B cell (primary cell): ENCODE measurements around the gene NACAD. TPM values are rescaled to one million over a fixed set of nuclear protein-coding genes. Genes with fewer than 3 reads are reported as not detected.
A peak's percentile ranks its signal among the peaks of the same experiment; 100 is the strongest.

Source experiments
- ATAC-seq: fragments of 200-7000 bp; cut with Tn5 transposase; one replicate; pipeline ENCODE4 v1.10.0; 2021; ENCODE audit warnings: low read depth, mild to moderate bottlenecking, moderate number of reproducible peaks, moderate library complexity
- CTCF ChIA-PET: fragments of 350-600 bp; sonication (Branson Sonifier 250); formaldehyde crosslinking; loops from one replicate; lab custom pipeline; 2021; ENCODE audit warnings: antibody characterized with exemption, inconsistent platforms; lab: Charles Lee
- POLR2A ChIA-PET: fragments of 350-600 bp; sonication (Branson Sonifier 250); formaldehyde crosslinking; loops from one replicate; lab custom pipeline; 2021; ENCODE audit warnings: antibody characterized with exemption; lab: Charles Lee
- DNase-seq: peaks from one replicate; pipeline ENCODE4 v3.0.0; 2013
- H2AFZ ChIP-seq: 2 replicates; pipeline ENCODE4 v1.6.1; 2012; ENCODE audit warnings: mild to moderate bottlenecking, low read depth, low read length; ENCODE audit not compliant: insufficient read depth, poor library complexity, severe bottlenecking
- H3K27ac ChIP-seq, 2 donors: 1 replicate in 1 of 2; 2 replicates in 1 of 2; pipeline ENCODE4 v1.5.1; 2012 to 2013; ENCODE audit warnings: low read length in 2 of 2, mild to moderate bottlenecking in 2 of 2, moderate library complexity in 1 of 2
- H3K27me3 ChIP-seq, 4 experiments: fragments of 200-600 bp in 1 of 4; sonication (generic) in 1 of 4; replicated peaks in 1 of 4; 1 replicate in 2 of 4; 2 replicates in 2 of 4; pipeline versions ENCODE4 v1.6.1 to v1.7.0; 2013 to 2016; ENCODE audit warnings: low read length in 3 of 4, mild to moderate bottlenecking in 2 of 4, mixed read lengths in 1 of 4, moderate library complexity in 1 of 4; ENCODE audit not compliant: insufficient read depth in 4 of 4, control insufficient read depth in 3 of 4; ENCODE audit errors: control extremely low read depth in 1 of 4
- H3K36me3 ChIP-seq, 2 experiments: replicated peaks in 1 of 2; 1 replicate in 1 of 2; 2 replicates in 1 of 2; pipeline versions ENCODE4 v1.6.1 to v1.7.1; 2013; ENCODE audit warnings: low read length in 1 of 2; ENCODE audit not compliant: insufficient read depth in 2 of 2, control insufficient read depth in 1 of 2; ENCODE audit errors: control extremely low read depth in 1 of 2, extremely low read depth in 1 of 2
- H3K4me1 ChIP-seq, 2 donors: fragments of 200-600 bp in 1 of 2; sonication (generic) in 1 of 2; 1 replicate in 1 of 2; 2 replicates in 1 of 2; pipeline versions ENCODE4 v1.5.1 to v1.6.1; 2013 to 2017; ENCODE audit warnings: low read length in 2 of 2; ENCODE audit not compliant: control insufficient read depth in 2 of 2, insufficient read depth in 2 of 2
- H3K4me2 ChIP-seq: replicated peaks from 2 replicates; pipeline ENCODE3; 2012; ENCODE audit warnings: mild to moderate bottlenecking, low read depth, low read length; ENCODE audit not compliant: poor library complexity, severe bottlenecking
- H3K4me3 ChIP-seq, 5 experiments: fragments of 200-600 bp in 1 of 5; sonication (generic) in 1 of 5; 1 replicate in 3 of 5; 2 replicates in 2 of 5; pipeline versions ENCODE4 v1.5.1 to v1.7.0; 2011 to 2016; ENCODE audit warnings: low read length in 4 of 5, mild to moderate bottlenecking in 4 of 5, low read depth in 2 of 5, control low read depth in 1 of 5, moderate library complexity in 1 of 5; ENCODE audit not compliant: insufficient read depth in 1 of 5; ENCODE audit errors: control extremely low read depth in 1 of 5, extremely low read depth in 1 of 5
- H3K79me2 ChIP-seq: fragments of 200-600 bp; sonication (generic); one replicate; pipeline ENCODE4 v1.6.0; 2016; ENCODE audit warnings: low read length; ENCODE audit not compliant: control insufficient read depth, insufficient read depth
- H3K9ac ChIP-seq: fragments of 200-600 bp; sonication (generic); 2 replicates; pipeline ENCODE4 v1.6.1; 2017; ENCODE audit warnings: mild to moderate bottlenecking, low read length, moderate library complexity
- H3K9me3 ChIP-seq, 3 donors: one replicate each; pipeline versions ENCODE4 v1.6.1 to v1.7.1; 2013; ENCODE audit warnings: low read length in 2 of 3; ENCODE audit not compliant: control insufficient read depth in 2 of 3, insufficient read depth in 1 of 3; ENCODE audit errors: control extremely low read depth in 1 of 3
- H4K20me1 ChIP-seq: 2 replicates; pipeline ENCODE4 v1.6.0; 2012; ENCODE audit warnings: mild to moderate bottlenecking, low read length; ENCODE audit not compliant: insufficient read depth, control insufficient read depth, poor library complexity, severe bottlenecking
- H3K27ac Mint-ChIP-seq: one replicate; pipeline ENCODE4 v1.8.0; 2021; ENCODE audit warnings: mixed read lengths
- H3K27me3 Mint-ChIP-seq: one replicate; pipeline ENCODE4 v1.8.0; 2021; ENCODE audit warnings: mixed read lengths
- H3K4me1 Mint-ChIP-seq: one replicate; pipeline ENCODE4 v1.8.0; 2021; ENCODE audit warnings: mixed read lengths
- H3K4me3 Mint-ChIP-seq: one replicate; pipeline ENCODE4 v1.8.0; 2021; ENCODE audit warnings: mixed read lengths
- H3K9me3 Mint-ChIP-seq: one replicate; pipeline ENCODE4 v1.8.0; 2022; ENCODE audit warnings: mixed read lengths; ENCODE audit not compliant: insufficient read depth
- EZH2 ChIP-seq: IDR thresholded peaks from 2 replicates; pipeline ENCODE4 v1.6.1; 2012; ENCODE audit warnings: borderline replicate concordance, low read depth, mild to moderate bottlenecking, moderate library complexity, low read length; ENCODE audit not compliant: insufficient read depth, poor library complexity, severe bottlenecking
- WGBS: methylation state at CpG from one replicate; pipeline ENCODE4 v1.1.5; 2013; ENCODE audit warnings: missing lambda C conversion rate; ENCODE audit not compliant: insufficient coverage; 5-methylcytosine and 5-hydroxymethylcytosine counted together
- intact Hi-C: fragments of 100-400 bp; cut with micrococcal nuclease; formaldehyde crosslinking; loops from one replicate; pipeline ENCODE4 v1.10.0; 2022
- polyA plus RNA-seq: library from polyadenylated mRNA; depleted of rRNA; stranded (reverse); fragments of >200 nt; gene quantifications from 2 replicates; pipeline ENCODE4 v1.2.3, GENCODE V29; 2012
- total RNA-seq, 2 donors: library from RNA; stranded (reverse); fragments of 120-200 nt in 1 of 2; gene quantifications; 1 replicate in 1 of 2; 2 replicates in 1 of 2; pipeline versions ENCODE4 v1.2.3 to v1.2.4, GENCODE V29; 2013 to 2022
- TF ChIP-seq, protein P1 (sequence below): fragments of 200-600 bp; IDR thresholded peaks from one replicate; pipeline ENCODE4 v1.8.0; 2022; ENCODE audit warnings: antibody characterized with exemption, mild to moderate bottlenecking

Gene NACAD
- total and polyA plus RNA-seq, 2 donors (not counting 1 experiment from before 2014, with no cell fraction given), result 0.04 to 0.49 TPM

DNA sequence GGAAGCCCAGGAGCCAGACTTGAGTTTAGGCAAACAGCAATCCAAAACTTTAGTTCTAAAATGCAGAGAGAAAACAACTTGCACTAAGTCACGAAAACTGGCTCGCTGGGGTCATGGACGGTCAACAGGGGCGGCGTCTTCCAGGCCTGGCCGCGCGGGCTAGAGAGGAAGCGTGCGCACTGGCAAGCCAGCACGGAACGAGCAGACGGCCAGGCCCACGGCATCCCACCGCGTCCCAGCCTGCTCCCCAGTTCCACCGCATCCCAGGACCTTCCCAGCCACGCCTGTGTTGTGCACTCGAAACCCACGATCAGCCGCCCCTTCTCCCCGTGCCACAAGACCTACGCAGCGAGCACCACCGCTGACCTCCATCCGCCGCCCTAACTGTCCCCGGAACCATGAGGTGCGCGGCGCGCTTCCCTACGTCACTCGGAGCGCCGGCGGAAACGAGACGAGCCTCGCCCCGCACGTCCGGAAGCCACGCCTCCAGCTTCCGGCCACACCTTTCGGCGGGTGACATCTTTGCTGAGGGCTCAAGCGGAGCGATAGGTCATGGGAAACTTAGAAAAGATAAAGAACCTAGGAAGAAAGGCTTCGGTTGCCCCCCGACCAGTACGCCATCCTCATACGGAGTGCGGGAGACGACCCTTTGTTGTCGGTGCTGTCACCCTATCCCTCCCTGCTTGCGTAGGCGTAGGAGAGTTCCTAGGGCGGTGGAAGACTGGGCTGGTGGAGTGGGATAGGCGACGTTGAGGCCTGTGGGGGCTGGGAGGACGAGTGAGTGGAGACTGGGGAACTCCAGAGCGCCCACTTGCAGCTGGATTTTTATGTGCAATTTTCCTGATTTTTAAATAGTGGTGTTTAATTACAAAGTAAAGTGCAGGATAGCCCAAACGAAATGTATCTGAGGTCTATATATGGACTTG is 22.8 kb upstream of the NACAD start, which contains the start of gene TBRG4:
TBRG4 (minus strand) TSS at position 400 of the 926 bp plus-strand sequence. CDS start 2,460 bp downstream, outside the sequence.
- Histone ChIP-seq H3K36me3 (peaks cover 0 to 27% of the 10 kb centered on the region in 2 experiments), H3K4me3 (peak within 1 kb of the TSS; percentile 67 to 93 (median 72)), H3K79me2 (peaks cover 53% of the 10 kb centered on the region), H4K20me1 (peaks cover 28% of the 10 kb centered on the region), H3K27ac (peak within 1 kb of the TSS; percentile 91 to 98), H3K4me2 (peak within 1 kb of the TSS; percentile 91), H2AFZ (peak within 1 kb of the TSS; percentile 98), H3K27me3 (no peaks in the 10 kb centered on the region), H3K4me1 (peaks cover 22 to 38% of the 10 kb centered on the region in 2 donors), H3K9me3 (no peaks in the 10 kb centered on the region), H3K9ac (peak within 1 kb of the TSS; percentile 85)
- intact Hi-C loops, result loop anchor here (1.0 to 2.0 kb wide), 13 partner anchors 25 to 1185 kb away; partner anchors contain the start of genes H2AZ2, MYO1G, NUDCD3 and OGDH
- no peaks in the 10 kb centered on the region for H3K9me3 Mint-ChIP-seq
- no peaks in the 10 kb centered on the region for H3K27me3 Mint-ChIP-seq
- TF ChIP-seq EZH2, result no peak
- TF ChIP-seq, protein P1, sequence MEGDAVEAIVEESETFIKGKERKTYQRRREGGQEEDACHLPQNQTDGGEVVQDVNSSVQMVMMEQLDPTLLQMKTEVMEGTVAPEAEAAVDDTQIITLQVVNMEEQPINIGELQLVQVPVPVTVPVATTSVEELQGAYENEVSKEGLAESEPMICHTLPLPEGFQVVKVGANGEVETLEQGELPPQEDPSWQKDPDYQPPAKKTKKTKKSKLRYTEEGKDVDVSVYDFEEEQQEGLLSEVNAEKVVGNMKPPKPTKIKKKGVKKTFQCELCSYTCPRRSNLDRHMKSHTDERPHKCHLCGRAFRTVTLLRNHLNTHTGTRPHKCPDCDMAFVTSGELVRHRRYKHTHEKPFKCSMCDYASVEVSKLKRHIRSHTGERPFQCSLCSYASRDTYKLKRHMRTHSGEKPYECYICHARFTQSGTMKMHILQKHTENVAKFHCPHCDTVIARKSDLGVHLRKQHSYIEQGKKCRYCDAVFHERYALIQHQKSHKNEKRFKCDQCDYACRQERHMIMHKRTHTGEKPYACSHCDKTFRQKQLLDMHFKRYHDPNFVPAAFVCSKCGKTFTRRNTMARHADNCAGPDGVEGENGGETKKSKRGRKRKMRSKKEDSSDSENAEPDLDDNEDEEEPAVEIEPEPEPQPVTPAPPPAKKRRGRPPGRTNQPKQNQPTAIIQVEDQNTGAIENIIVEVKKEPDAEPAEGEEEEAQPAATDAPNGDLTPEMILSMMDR, result no peak
- POLR2A ChIA-PET, result interaction anchor here (0.5 to 1.6 kb wide), 7 partner anchors 77 to 263 kb away, joined by 3 to 7 read pairs (median 4); partner anchors contain the start of gene H2AZ2
- CTCF ChIA-PET, result interaction anchor here (0.9 to 2.2 kb wide), 8 partner anchors 24 to 313 kb away, joined by 3 to 6 read pairs (median 4); partner anchors contain the start of gene CCM2
- H3K4me1 Mint-ChIP-seq, result peaks cover 40% of the 10 kb centered on the region
- 0% methylated on average over 59 of the region's 64 CpGs for WGBS
- peak within 1 kb of the TSS; percentile 91 for H3K4me3 Mint-ChIP-seq
- DNase-seq (peak; percentile 96), ATAC-seq (peak; percentile 94)
- peak within 1 kb of the TSS; percentile 95 for H3K27ac Mint-ChIP-seq
